Renal pelvis (tissue), 4 donors: ENCODE data around the gene AURKB. TPM values are rescaled to one million over a fixed set of nuclear protein-coding genes. Genes with fewer than 3 reads are reported as not detected.
"Not testable (repeated sequence)": the region's sequence is repeated elsewhere in the genome, so short reads cannot be mapped to it uniquely, and the experiment has no call there.

Experiments used
- DNase-seq: peaks from one replicate; pipeline ENCODE4 v3.0.0-alpha.2; 2013
- polyA plus RNA-seq, 3 donors: library from polyadenylated mRNA; unstranded; fragments of 120-200 nt; gene quantifications; one replicate each; pipeline ENCODE4 v1.2.1, GENCODE V29; 2013; ENCODE audit not compliant: insufficient read length in 3 of 3

AURKB gene
- polyA plus RNA-seq, 3 donors, result 31.9 to 48.1 (median 43.2) TPM

- no peak for DNase-seq
These were observed 16.8 kb upstream of the AURKB start for GRCh38 chr17:8227238-8227581.

GRCh38 chr17:8226536-8227237 is 16.3 kb upstream of the AURKB start:
- DNase-seq, result peak; percentile 92

- peak; percentile 20 for DNase-seq
These were observed 15.6 kb upstream of the AURKB start for GRCh38 chr17:8225813-8226535.

- DNase-seq, result no peak
These were observed 14.8 kb upstream of the AURKB start for GRCh38 chr17:8224891-8225812.

- DNase-seq, result peak; percentile 55
These were observed 13.2 kb upstream of the AURKB start for GRCh38 chr17:8223356-8224126.

GRCh38 chr17:8222630-8223355 is 12.4 kb upstream of the AURKB start:
- peak; percentile 93 for DNase-seq

- no peak for DNase-seq
These were observed 11.9 kb upstream of the AURKB start for GRCh38 chr17:8222380-8222629.

GRCh38 chr17:8221663-8222379 is 11.4 kb upstream of the AURKB start:
- DNase-seq, result peak; percentile 93

GRCh38 chr17:8220783-8221662 is 10.6 kb upstream of the AURKB start:
- peak; percentile 95 for DNase-seq

GRCh38 chr17:8214000-8214399 is 3.6 kb upstream of the AURKB start:
- not testable (repeated sequence) for DNase-seq

GRCh38 chr17:8212312-8213180 is 2.2 kb upstream of the AURKB start:
- no peak for DNase-seq

- DNase-seq, result no peak
These were observed 535 bp upstream of the AURKB start for GRCh38 chr17:8210761-8211458.

GRCh38 chr17:8206536-8206935 is 3.8 kb downstream of the AURKB start:
- DNase-seq, result no peak

GRCh38 chr17:8204761-8205555 is 5.4 kb downstream of the AURKB start:
- no peak for DNase-seq

- DNase-seq, result peak; percentile 88
These were observed 18.1 kb downstream of the AURKB start for GRCh38 chr17:8192070-8192815.

GRCh38 chr17:8190506-8190905 is 19.9 kb downstream of the AURKB start:
- no peak for DNase-seq
